ENCODE measurements around the gene C19orf53.

The C19orf53 gene

DNA sequence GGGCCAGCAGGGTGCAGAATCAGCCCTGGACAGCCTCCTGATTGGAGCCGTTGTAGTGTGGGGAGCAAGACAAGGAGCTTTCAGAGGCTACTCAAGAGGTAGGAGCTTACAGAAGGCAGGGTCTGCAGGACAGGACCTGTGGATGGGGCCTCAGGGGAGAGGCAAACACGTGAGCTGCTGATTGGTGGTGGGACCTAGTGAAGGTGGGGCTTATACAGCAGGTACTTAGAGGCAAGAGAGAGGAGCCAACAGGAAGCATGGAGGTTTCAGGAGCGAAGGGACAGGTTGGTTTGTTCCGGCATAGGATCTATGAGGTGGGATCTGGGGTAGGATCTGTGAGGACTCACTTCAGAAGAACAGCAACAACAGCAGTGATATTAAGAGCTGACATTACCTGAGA lies 53.4 kb downstream of the C19orf53 start:
- no peak for DNase-seq
